ENCODE measurements around the gene MYL10. TPM values are rescaled to one million over a fixed set of nuclear protein-coding genes. Genes with fewer than 3 reads are reported as not detected.

The MYL10 gene
- total RNA-seq, 4 donors from 2014 or later, result not detected

- intact Hi-C loops (cut with DNase I), result no loop called here
- no peaks in the 10 kb centered on the region for H3K36me3 ChIP-seq
- H3K27ac ChIP-seq (replicated peaks in 1 of 4), result no peak overlapping the region
- no peaks in the 10 kb centered on the region for H3K27me3 ChIP-seq
- TF ChIP-seq CTCF (IDR thresholded peaks at IDR 0.05) (no peak), POLR2AphosphoS5 (IDR thresholded peaks at IDR 0.05) (no peak), POLR2A (IDR thresholded peaks at IDR 0.05; ENCODE audit: low read depth) (no peak), EP300 (IDR thresholded peaks at IDR 0.05) (no peak)
- WGBS, result 88% methylated on average over 6 of the region's 6 CpGs
- no peak for DNase-seq (ENCODE audit: extremely low spot score)
- peaks cover 10 to 17% (median 15%) of the 10 kb centered on the region in 4 donors for H3K4me1 ChIP-seq
- H3K4me3 ChIP-seq, result no peak overlapping the region
- H3K9me3 ChIP-seq, result peaks cover 0 to 6% (median 2%) of the 10 kb centered on the region in 4 donors
Measured at GRCh38 chr7:101676956-101677355, 47.9 kb upstream of the MYL10 start.

GRCh38 chr7:101676062-101676598 is 47.0 kb upstream of the MYL10 start:
- peaks cover 3 to 9% (median 8%) of the 10 kb centered on the region in 4 donors for H3K4me1 ChIP-seq
- no peaks in the 10 kb centered on the region for H3K27me3 ChIP-seq
- peaks cover 0 to 6% (median 2%) of the 10 kb centered on the region in 4 donors for H3K9me3 ChIP-seq
- no peak for TF ChIP-seq POLR2A (IDR thresholded peaks at IDR 0.05; ENCODE audit: low read depth)
- no peak for TF ChIP-seq EP300 (IDR thresholded peaks at IDR 0.05)
- TF ChIP-seq POLR2AphosphoS5 (IDR thresholded peaks at IDR 0.05), result no peak
- TF ChIP-seq CTCF (IDR thresholded peaks at IDR 0.05), result no peak
- intact Hi-C loops (cut with DNase I), result no loop called here
- no peak overlapping the region for H3K27ac ChIP-seq (replicated peaks in 1 of 4)
- WGBS, result 82% methylated on average over 13 of the region's 16 CpGs
- H3K4me3 ChIP-seq, result no peak overlapping the region
- no peak for DNase-seq (ENCODE audit: extremely low spot score)
- H3K36me3 ChIP-seq, result no peaks in the 10 kb centered on the region

DNA sequence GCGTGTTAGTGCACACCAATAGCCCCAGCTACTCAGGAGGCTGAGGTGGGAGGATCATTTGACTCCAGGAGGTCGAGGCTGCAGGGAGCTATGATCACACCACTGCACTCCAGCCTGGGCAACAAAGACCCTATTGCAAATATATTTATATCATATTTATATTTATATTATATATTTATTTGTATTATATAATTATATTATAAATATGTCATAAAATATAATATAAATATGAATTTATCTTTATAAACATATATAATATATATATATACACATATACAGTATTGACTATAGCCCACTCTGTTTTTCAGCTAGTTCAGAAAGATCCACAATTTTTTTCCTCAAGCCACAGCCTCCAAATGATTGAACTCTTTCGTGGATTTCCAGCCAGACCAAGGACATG is 45.3 kb upstream of the MYL10 start:
- Histone ChIP-seq H3K27ac (replicated peaks in 1 of 4) (no peak overlapping the region), H3K27me3 (no peaks in the 10 kb centered on the region), H3K4me1 (no peaks in the 10 kb centered on the region), H3K4me3 (no peak overlapping the region), H3K9me3 (peaks cover 0 to 6% (median 2%) of the 10 kb centered on the region in 4 donors), H3K36me3 (no peaks in the 10 kb centered on the region)
- intact Hi-C loops (cut with DNase I), result no loop called here
- TF ChIP-seq POLR2A (IDR thresholded peaks at IDR 0.05; ENCODE audit: low read depth) (no peak), CTCF (IDR thresholded peaks at IDR 0.05) (no peak), POLR2AphosphoS5 (IDR thresholded peaks at IDR 0.05) (no peak), EP300 (IDR thresholded peaks at IDR 0.05) (no peak)
- no peak for DNase-seq (ENCODE audit: extremely low spot score)
- 95% methylated on average over 3 of the region's 3 CpGs for WGBS

DNA sequence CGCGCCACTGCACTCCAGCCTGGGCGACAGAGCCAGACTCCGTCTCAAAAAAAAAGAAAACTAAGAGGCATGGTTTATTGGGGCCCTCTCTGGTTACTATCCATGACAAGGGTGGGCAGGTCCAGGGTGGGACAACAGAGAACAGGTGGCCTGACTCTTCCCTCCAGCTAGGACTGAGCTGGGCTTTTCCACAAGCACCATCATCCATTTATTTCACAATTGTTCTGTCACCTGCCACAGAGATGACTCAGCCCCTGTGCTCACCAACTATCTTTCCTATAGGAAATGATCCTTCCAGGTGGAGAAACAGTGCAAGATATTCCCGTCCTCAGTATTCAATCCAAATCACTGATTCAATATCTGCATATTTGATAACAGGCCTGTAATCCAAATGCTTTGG is 44.9 kb upstream of the MYL10 start:
- H3K9me3 ChIP-seq, result peaks cover 0 to 6% (median 2%) of the 10 kb centered on the region in 4 donors
- DNase-seq (ENCODE audit: extremely low spot score), result no peak
- no peak overlapping the region for H3K27ac ChIP-seq (replicated peaks in 1 of 4)
- H3K4me3 ChIP-seq, result no peak overlapping the region
- no peaks in the 10 kb centered on the region for H3K4me1 ChIP-seq
- H3K27me3 ChIP-seq, result no peaks in the 10 kb centered on the region
- TF ChIP-seq EP300 (IDR thresholded peaks at IDR 0.05), result no peak
- no peak for TF ChIP-seq POLR2A (IDR thresholded peaks at IDR 0.05; ENCODE audit: low read depth)
- TF ChIP-seq CTCF (IDR thresholded peaks at IDR 0.05), result no peak
- TF ChIP-seq POLR2AphosphoS5 (IDR thresholded peaks at IDR 0.05), result no peak
- intact Hi-C loops (cut with DNase I), result no loop called here
- no peaks in the 10 kb centered on the region for H3K36me3 ChIP-seq
- 83% methylated on average over 5 of the region's 5 CpGs for WGBS

DNA sequence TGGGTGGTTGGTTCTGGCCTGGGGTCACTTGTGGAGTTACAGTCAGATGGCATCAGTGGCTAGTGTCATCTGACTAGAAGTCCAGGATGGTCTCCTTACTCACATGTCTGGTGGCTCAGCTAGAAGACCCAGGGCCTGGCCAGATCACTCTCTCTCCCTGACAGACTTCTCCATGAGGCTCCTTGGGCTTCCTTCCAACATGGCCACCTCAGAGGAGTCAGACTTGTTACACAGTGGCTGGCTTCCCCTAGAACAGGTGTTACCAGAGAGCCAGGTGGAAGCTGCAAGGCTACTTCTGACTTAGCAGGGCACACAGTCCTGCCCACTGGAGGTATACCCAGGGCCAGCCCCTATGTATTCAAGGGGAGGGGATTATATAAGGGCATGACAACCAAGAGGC is 44.2 kb upstream of the MYL10 start:
- Histone ChIP-seq H3K36me3 (no peaks in the 10 kb centered on the region), H3K27me3 (no peaks in the 10 kb centered on the region), H3K27ac (replicated peaks in 1 of 4) (no peak overlapping the region), H3K4me3 (no peak overlapping the region), H3K4me1 (no peaks in the 10 kb centered on the region), H3K9me3 (peaks cover 0 to 6% (median 2%) of the 10 kb centered on the region in 4 donors)
- no peak for TF ChIP-seq POLR2A (IDR thresholded peaks at IDR 0.05; ENCODE audit: low read depth)
- no peak for TF ChIP-seq EP300 (IDR thresholded peaks at IDR 0.05)
- TF ChIP-seq CTCF (IDR thresholded peaks at IDR 0.05), result no peak
- no peak for TF ChIP-seq POLR2AphosphoS5 (IDR thresholded peaks at IDR 0.05)
- intact Hi-C loops (cut with DNase I), result no loop called here
- DNase-seq (ENCODE audit: extremely low spot score), result no peak
